Measurements from ENCODE around the gene ASXL3.

The ASXL3 gene

GRCh38 chr18:33664241-33664874 is 86.3 kb downstream of the ASXL3 start:
- Mint-ChIP-seq H3K27me3 (ENCODE audit: low read depth, poor library complexity) (no peaks in the 10 kb centered on the region), H3K4me3 (no peak overlapping the region), H3K4me1 (peaks cover 12% of the 10 kb centered on the region), H3K36me3 (ENCODE audit: low read depth) (no peaks in the 10 kb centered on the region), H3K9me3 (no peaks in the 10 kb centered on the region), H3K27ac (no peak overlapping the region)
- TF ChIP-seq, protein P1, sequence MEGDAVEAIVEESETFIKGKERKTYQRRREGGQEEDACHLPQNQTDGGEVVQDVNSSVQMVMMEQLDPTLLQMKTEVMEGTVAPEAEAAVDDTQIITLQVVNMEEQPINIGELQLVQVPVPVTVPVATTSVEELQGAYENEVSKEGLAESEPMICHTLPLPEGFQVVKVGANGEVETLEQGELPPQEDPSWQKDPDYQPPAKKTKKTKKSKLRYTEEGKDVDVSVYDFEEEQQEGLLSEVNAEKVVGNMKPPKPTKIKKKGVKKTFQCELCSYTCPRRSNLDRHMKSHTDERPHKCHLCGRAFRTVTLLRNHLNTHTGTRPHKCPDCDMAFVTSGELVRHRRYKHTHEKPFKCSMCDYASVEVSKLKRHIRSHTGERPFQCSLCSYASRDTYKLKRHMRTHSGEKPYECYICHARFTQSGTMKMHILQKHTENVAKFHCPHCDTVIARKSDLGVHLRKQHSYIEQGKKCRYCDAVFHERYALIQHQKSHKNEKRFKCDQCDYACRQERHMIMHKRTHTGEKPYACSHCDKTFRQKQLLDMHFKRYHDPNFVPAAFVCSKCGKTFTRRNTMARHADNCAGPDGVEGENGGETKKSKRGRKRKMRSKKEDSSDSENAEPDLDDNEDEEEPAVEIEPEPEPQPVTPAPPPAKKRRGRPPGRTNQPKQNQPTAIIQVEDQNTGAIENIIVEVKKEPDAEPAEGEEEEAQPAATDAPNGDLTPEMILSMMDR (IDR thresholded peaks at IDR 0.05), result no peak
- DNase-seq, result no peak

- DNase-seq, result no peak
- no peak overlapping the region for H3K4me3 Mint-ChIP-seq
- peaks cover 12% of the 10 kb centered on the region for H3K4me1 Mint-ChIP-seq
- TF ChIP-seq, protein P1 (IDR thresholded peaks at IDR 0.05), result no peak
- H3K36me3 Mint-ChIP-seq (ENCODE audit: low read depth), result no peaks in the 10 kb centered on the region
- H3K27ac Mint-ChIP-seq, result no peak overlapping the region
- H3K27me3 Mint-ChIP-seq (ENCODE audit: low read depth, poor library complexity), result no peaks in the 10 kb centered on the region
- H3K9me3 Mint-ChIP-seq, result no peaks in the 10 kb centered on the region
These were observed 87.2 kb downstream of the ASXL3 start for GRCh38 chr18:33665187-33665586.

DNA sequence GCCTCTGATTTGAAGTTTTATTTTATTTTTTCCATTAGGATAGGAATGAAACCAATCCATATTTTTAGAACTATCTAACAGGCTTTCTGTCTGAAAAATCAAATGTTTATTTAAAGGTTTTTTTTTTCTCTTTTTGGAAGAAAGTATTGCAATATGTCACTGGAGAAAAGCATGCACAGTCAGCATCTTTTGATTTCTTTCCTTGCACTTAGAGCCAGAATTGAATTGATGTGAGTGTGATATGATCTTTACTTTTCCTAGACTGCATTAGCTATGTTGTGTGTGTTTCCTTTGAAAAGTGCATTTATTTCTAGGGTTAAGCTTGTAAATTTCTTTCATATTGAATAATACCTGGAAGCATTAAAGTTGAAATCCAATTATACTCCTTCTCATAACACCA is 87.6 kb downstream of the ASXL3 start:
- TF ChIP-seq, protein P1 (IDR thresholded peaks at IDR 0.05), result no peak
- no peak overlapping the region for H3K4me3 Mint-ChIP-seq
- no peaks in the 10 kb centered on the region for H3K27me3 Mint-ChIP-seq (ENCODE audit: low read depth, poor library complexity)
- no peaks in the 10 kb centered on the region for H3K9me3 Mint-ChIP-seq
- H3K27ac Mint-ChIP-seq, result no peak overlapping the region
- no peaks in the 10 kb centered on the region for H3K36me3 Mint-ChIP-seq (ENCODE audit: low read depth)
- peaks cover 13% of the 10 kb centered on the region for H3K4me1 Mint-ChIP-seq
- DNase-seq, result no peak

GRCh38 chr18:33666915-33667314 is 88.9 kb downstream of the ASXL3 start:
- Mint-ChIP-seq H3K4me1 (peaks cover 22% of the 10 kb centered on the region), H3K36me3 (ENCODE audit: low read depth) (no peaks in the 10 kb centered on the region), H3K4me3 (no peak overlapping the region), H3K9me3 (no peaks in the 10 kb centered on the region), H3K27ac (no peak overlapping the region), H3K27me3 (ENCODE audit: low read depth, poor library complexity) (no peaks in the 10 kb centered on the region)
- TF ChIP-seq, protein P1 (IDR thresholded peaks at IDR 0.05), result no peak
- DNase-seq, result no peak

GRCh38 chr18:33669589-33669988 is 91.6 kb downstream of the ASXL3 start:
- Mint-ChIP-seq H3K27ac (no peak overlapping the region), H3K27me3 (ENCODE audit: low read depth, poor library complexity) (no peaks in the 10 kb centered on the region), H3K9me3 (no peaks in the 10 kb centered on the region), H3K36me3 (ENCODE audit: low read depth) (peaks cover 6% of the 10 kb centered on the region), H3K4me1 (peaks cover 26% of the 10 kb centered on the region), H3K4me3 (no peak overlapping the region)
- TF ChIP-seq, protein P1 (IDR thresholded peaks at IDR 0.05), result no peak
- no peak for DNase-seq

DNA sequence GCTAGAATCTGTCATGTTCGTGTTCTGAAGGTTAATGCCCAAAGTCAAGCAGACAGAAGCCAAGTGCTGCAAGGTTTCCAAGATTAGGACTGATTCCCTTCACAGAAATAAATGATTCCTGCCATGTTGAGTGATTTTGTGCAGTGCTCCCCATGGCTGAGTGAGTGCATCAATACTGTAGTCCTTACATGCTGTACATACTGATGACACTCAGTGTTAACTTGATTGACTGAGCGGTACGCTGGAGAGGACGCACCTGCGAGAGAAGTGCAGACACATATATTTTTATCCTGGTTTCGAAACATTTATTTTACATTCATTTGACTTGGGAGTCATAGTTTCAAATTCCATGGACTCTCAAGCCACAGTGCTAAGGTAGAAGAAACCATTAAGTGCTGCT is 92.0 kb downstream of the ASXL3 start:
- Mint-ChIP-seq H3K4me3 (no peak overlapping the region), H3K9me3 (no peaks in the 10 kb centered on the region), H3K27ac (no peak overlapping the region), H3K4me1 (peaks cover 26% of the 10 kb centered on the region), H3K27me3 (ENCODE audit: low read depth, poor library complexity) (no peaks in the 10 kb centered on the region), H3K36me3 (ENCODE audit: low read depth) (peaks cover 10% of the 10 kb centered on the region)
- TF ChIP-seq, protein P1 (IDR thresholded peaks at IDR 0.05), result no peak
- DNase-seq, result no peak

Measured in nephron progenitor cell (in vitro differentiated cells).